ENCODE measurements around the gene IL17RD. TPM values are rescaled to one million over a fixed set of nuclear protein-coding genes. Genes with fewer than 3 reads are reported as not detected.

IL17RD gene
- total and polyA plus RNA-seq, 2 of the 4 experiments (the other 2 are of a cell fraction): 0.72 to 0.92 TPM

DNA sequence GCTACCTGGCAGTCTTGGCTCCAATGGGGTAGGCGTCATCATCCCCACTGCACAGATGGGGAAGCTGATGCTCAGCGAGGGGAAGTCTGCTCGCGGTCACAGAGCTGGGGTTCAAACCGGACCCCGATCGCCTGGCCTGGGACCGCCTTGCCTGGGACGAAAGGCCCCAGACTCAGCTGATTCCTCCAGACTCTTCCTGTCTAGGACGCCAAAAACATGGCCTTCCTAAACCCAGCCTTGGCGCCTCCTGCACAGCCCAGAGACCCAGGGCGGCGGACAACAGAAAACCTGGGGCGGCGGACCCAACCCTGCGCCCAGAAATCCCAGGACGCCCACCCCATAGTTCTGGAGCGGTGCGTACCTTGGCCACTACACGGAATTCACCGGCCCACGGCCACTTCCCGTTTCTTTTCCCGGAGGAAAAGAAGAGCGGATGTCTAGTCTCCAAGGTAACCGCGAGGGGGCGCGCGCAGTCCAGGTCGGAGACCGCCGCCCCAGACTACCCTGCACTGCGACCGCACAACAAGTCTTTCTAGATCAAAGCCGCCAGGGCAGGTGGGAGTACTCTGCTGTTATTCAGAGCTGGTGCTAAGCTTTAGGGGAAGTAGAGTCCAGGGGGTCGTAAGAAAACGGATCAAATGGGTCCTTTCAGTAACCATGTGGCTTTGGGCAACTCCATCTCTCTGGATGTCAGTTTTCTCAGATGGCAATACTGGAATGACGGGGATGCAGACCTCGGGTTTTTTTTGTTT lies 4.9 kb upstream of the IL17RD start:
- H3K18ac ChIP-seq (ENCODE audit: low read depth, low read length): no peak overlapping the region; the same call in 1 of the 2 replicates
- no peaks in the 10 kb centered on the region for H3K79me1 ChIP-seq (ENCODE audit: low read depth in 1 of 2, low read length in 2 of 2)
- peaks cover 3% of the 10 kb centered on the region; the same call in 1 of the 2 replicates for H3K4me1 ChIP-seq (ENCODE audit: control insufficient read depth, insufficient read depth, low read length)
- no peak overlapping the region for H3K23ac ChIP-seq (ENCODE audit: low read depth, low read length)
- DNase-seq: peak; percentile 52
- ChIA-PET POLR2A (ENCODE audit: unreplicated experiment) (interaction anchor here (0.7 kb wide), 1 partner anchor 17 kb away, joined by 3 read pairs; no protein-coding TSS in a partner anchor), CTCF (interaction anchor here (0.6 to 1.4 kb wide), 5 partner anchors 52 to 175 kb away, joined by 3 read pairs; no protein-coding TSS in a partner anchor)
- peak overlapping the region; percentile 93 for H2AFZ ChIP-seq (replicated peaks; ENCODE audit: low read length, poor library complexity)
- H2AK9ac ChIP-seq (replicated peaks; ENCODE audit: low read depth, low read length, poor library complexity): peak overlapping the region; percentile 43
- H3K4me3 ChIP-seq (ENCODE audit: insufficient read depth, low read depth, low read length): peak overlapping the region; percentile 43
- H3K14ac ChIP-seq (replicated peaks; ENCODE audit: low read depth, low read length): no peak overlapping the region
- no peak overlapping the region for H3K4ac ChIP-seq (ENCODE audit: low read depth, low read length)
- H4K91ac ChIP-seq (ENCODE audit: insufficient read depth, low read depth, low read length): peak overlapping the region; percentile 33
- H4K5ac ChIP-seq (ENCODE audit: low read depth, low read length): peak overlapping the region; percentile 56; the same call in 1 of the 2 replicates
- H2AK5ac ChIP-seq (ENCODE audit: low read depth, low read length): no peak overlapping the region
- peak overlapping the region; percentile 45 for H3K9ac ChIP-seq (ENCODE audit: low read depth, low read length)
- intact Hi-C loops (cut with micrococcal nuclease): loop anchor here (2.0 to 10.0 kb wide), 6 partner anchors 57 to 682 kb away; partner anchors contain the start of genes APPL1 and PDE12
- H3K9me3 ChIP-seq (ENCODE audit: control insufficient read depth, insufficient read depth, low read length): no peaks in the 10 kb centered on the region
- no peaks in the 10 kb centered on the region for H4K20me1 ChIP-seq (ENCODE audit: insufficient read depth, low read length)
- TF ChIP-seq RAD21 (IDR thresholded peaks at IDR 0.05; ENCODE audit: low read length) (peak; percentile 76), RFX5 (IDR thresholded peaks at IDR 0.05; ENCODE audit: low read depth, low read length) (no peak), MAZ (IDR thresholded peaks at IDR 0.05; ENCODE audit: borderline replicate concordance, low read depth, low read length) (no peak), SMC3 (IDR thresholded peaks at IDR 0.05; ENCODE audit: low read depth, low read length) (peak; percentile 58; the same call in 1 of the 2 replicates)
- TF ChIP-seq, protein P1, sequence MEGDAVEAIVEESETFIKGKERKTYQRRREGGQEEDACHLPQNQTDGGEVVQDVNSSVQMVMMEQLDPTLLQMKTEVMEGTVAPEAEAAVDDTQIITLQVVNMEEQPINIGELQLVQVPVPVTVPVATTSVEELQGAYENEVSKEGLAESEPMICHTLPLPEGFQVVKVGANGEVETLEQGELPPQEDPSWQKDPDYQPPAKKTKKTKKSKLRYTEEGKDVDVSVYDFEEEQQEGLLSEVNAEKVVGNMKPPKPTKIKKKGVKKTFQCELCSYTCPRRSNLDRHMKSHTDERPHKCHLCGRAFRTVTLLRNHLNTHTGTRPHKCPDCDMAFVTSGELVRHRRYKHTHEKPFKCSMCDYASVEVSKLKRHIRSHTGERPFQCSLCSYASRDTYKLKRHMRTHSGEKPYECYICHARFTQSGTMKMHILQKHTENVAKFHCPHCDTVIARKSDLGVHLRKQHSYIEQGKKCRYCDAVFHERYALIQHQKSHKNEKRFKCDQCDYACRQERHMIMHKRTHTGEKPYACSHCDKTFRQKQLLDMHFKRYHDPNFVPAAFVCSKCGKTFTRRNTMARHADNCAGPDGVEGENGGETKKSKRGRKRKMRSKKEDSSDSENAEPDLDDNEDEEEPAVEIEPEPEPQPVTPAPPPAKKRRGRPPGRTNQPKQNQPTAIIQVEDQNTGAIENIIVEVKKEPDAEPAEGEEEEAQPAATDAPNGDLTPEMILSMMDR (conservative IDR thresholded peaks at IDR 0.05; ENCODE audit: low read depth, low read length): peak; percentile 77
- H3K4me2 ChIP-seq (ENCODE audit: low read depth, low read length): peak overlapping the region; percentile 90
- no peak overlapping the region for H2BK15ac ChIP-seq (ENCODE audit: low read depth, low read length)
- WGBS, 2 experiments (ENCODE audit: extremely low coverage in 2 of 2, insufficient read length in 1 of 2): 20% methylated on average over 20 of the region's 40 CpGs; no CpG with 5 or more reads in 1 of the 2 experiments
- BruUV-seq (replicated peaks): no TSS peak
- peaks cover 20% of the 10 kb centered on the region for H3K27me3 ChIP-seq (ENCODE audit: control insufficient read depth, insufficient read depth, low read length)
- no peak overlapping the region for H3K56ac ChIP-seq (ENCODE audit: extremely low read depth, insufficient read depth, low read length)
- no peaks in the 10 kb centered on the region for H3K36me3 ChIP-seq (ENCODE audit: control insufficient read depth, insufficient read depth, low read length)
- in situ Hi-C loops (cut with MboI; ENCODE audit: low sequenced_read_pairs): loop anchor here (25.0 kb wide), 1 partner anchor 392 kb away; the partner anchor contains the start of gene PDE12
- H3K9me1 ChIP-seq (ENCODE audit: insufficient read depth, low read length): no peaks in the 10 kb centered on the region
- dilution Hi-C loops (cut with HindIII; ENCODE audit: low sequenced_read_pairs, unreplicated experiment): no loop called here
- peak overlapping the region; percentile 30; the same call in 1 of the 2 replicates for H2BK120ac ChIP-seq (ENCODE audit: low read depth, low read length)
- H2BK5ac ChIP-seq (ENCODE audit: low read depth, low read length, poor library complexity, severe bottlenecking): no peak overlapping the region
- H4K8ac ChIP-seq (ENCODE audit: low read depth in 2 of 2, low read length in 2 of 2): peak overlapping the region; percentile 81 to 93
- no peak overlapping the region for H2BK20ac ChIP-seq (ENCODE audit: low read depth, low read length)
- no peak overlapping the region for H3K27ac ChIP-seq (ENCODE audit: insufficient read depth, low read length)
- peak; percentile 85 for ATAC-seq (ENCODE audit: low read depth)
